ENCODE results near the gene ITGB1BP1. TPM values are rescaled to one million over a fixed set of nuclear protein-coding genes. Genes with fewer than 3 reads are reported as not detected.

The ITGB1BP1 gene
- total and polyA plus RNA-seq, 9 of the 15 experiments (the other 6 are each of a cell fraction or from before 2014, with no cell fraction given) = 37.8 to 95.3 (median 50.4) TPM

GRCh38 chr2:9423100-9423921 is at the start of gene ITGB1BP1, which contains the start of gene CPSF3 (continued):
- no peak; the same call in 1 of the 2 replicates for TF ChIP-seq STAT6 (CRISPR knock-in tag; IDR thresholded peaks at IDR 0.05)
- no peak for TF ChIP-seq SAFB2 (IDR thresholded peaks at IDR 0.05; ENCODE audit: borderline replicate concordance, low read depth, low read length, severe bottlenecking)
- TF ChIP-seq NFE2L1 (tag; IDR thresholded peaks at IDR 0.05; ENCODE audit: borderline replicate concordance, low read depth) = no peak
- peak; percentile 87 for TF ChIP-seq SAFB (IDR thresholded peaks at IDR 0.05; ENCODE audit: borderline replicate concordance, low read depth, low read length)
- 0 out of 2 replicates have a peak, but pooled peaks have one; percentile 9 for TF ChIP-seq OTX1 (CRISPR knock-in tag; IDR thresholded peaks at IDR 0.05)
- no peak for TF ChIP-seq SMAD3 (CRISPR knock-in tag; conservative IDR thresholded peaks at IDR 0.05)
- peak; percentile 38; the same call in 1 of the 2 replicates for TF ChIP-seq ETV1 (tag; conservative IDR thresholded peaks at IDR 0.05; ENCODE audit: low read depth)
- TF ChIP-seq FOXP4 (CRISPR knock-in tag; IDR thresholded peaks at IDR 0.05; ENCODE audit: borderline replicate concordance) = peak; percentile 86; the same call in 1 of the 2 replicates
- TF ChIP-seq JUN (IDR thresholded peaks at IDR 0.05; ENCODE audit: borderline replicate concordance, low read depth, low read length) = no peak
- 0 out of 2 replicates have a peak, but pooled peaks have one; percentile 24 for TF ChIP-seq JUN (CRISPR knock-in tag; IDR thresholded peaks at IDR 0.05; ENCODE audit: borderline replicate concordance)
- TF ChIP-seq TCF3 (CRISPR knock-in tag; IDR thresholded peaks at IDR 0.05) = no peak
- TF ChIP-seq RBM34 (IDR thresholded peaks at IDR 0.05; ENCODE audit: borderline replicate concordance, insufficient read depth, low read length) = no peak
- no peak for TF ChIP-seq ZNF695 (CRISPR knock-in tag; IDR thresholded peaks at IDR 0.05)
- TF ChIP-seq ZC3H11A (IDR thresholded peaks at IDR 0.05; ENCODE audit: low read depth, low read length) = no peak
- peak; percentile 87 for TF ChIP-seq POLR2A (conservative IDR thresholded peaks at IDR 0.05)
- peak; percentile 94 for TF ChIP-seq U2AF1 (optimal IDR thresholded peaks at IDR 0.05; ENCODE audit: low read depth, low read length)
- TF ChIP-seq PRDM10 (IDR thresholded peaks at IDR 0.05; ENCODE audit: partially characterized antibody) = peak; percentile 2
